Astrocyte of the cerebellum (primary cell): ENCODE data around the gene KLHL3.
"Not testable (repeated sequence)": the region's sequence is repeated elsewhere in the genome, so short reads cannot be mapped to it uniquely, and the experiment has no call there.

Experiments used
- DNase-seq: peaks from one replicate; pipeline ENCODE4 v3.0.0-alpha.2; 2011; ENCODE audit warnings: low read depth
- H3K4me3 ChIP-seq: 2 replicates; pipeline ENCODE4 v1.5.1; 2011; ENCODE audit warnings: mild to moderate bottlenecking, low read depth, low read length, moderate library complexity
- in situ Hi-C: cut with HindIII; loops from 2 replicates; pipeline ENCODE4 v1.10.0; 2017; ENCODE audit warnings: low sequenced_read_pairs
- TF ChIP-seq, protein P1 (sequence below): IDR thresholded peaks from 2 replicates; pipeline ENCODE4 v1.5.1; 2012; ENCODE audit warnings: low read length, low read depth, moderate library complexity, mild to moderate bottlenecking; ENCODE audit errors: missing control alignments

KLHL3 gene

DNA sequence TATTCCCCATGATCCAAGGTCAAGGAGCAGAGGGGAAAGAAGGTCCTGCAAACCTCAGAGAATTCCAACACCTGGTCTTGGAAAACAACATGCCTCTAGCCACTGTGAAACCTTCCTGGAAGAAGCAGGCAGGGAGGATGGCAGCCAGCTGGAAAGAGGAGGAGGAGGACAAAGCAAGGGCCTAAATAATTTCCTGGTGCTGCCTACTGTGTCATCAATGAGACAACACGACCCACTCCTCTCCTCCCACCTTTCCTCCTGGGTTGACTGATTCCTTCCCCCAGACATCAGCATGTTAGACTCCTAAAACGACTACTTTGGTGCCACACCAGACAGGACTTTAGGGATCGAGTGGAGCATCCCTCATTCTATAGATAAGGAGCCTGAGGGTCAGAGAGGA is 78.8 kb downstream of the KLHL3 start:
- TF ChIP-seq, protein P1, sequence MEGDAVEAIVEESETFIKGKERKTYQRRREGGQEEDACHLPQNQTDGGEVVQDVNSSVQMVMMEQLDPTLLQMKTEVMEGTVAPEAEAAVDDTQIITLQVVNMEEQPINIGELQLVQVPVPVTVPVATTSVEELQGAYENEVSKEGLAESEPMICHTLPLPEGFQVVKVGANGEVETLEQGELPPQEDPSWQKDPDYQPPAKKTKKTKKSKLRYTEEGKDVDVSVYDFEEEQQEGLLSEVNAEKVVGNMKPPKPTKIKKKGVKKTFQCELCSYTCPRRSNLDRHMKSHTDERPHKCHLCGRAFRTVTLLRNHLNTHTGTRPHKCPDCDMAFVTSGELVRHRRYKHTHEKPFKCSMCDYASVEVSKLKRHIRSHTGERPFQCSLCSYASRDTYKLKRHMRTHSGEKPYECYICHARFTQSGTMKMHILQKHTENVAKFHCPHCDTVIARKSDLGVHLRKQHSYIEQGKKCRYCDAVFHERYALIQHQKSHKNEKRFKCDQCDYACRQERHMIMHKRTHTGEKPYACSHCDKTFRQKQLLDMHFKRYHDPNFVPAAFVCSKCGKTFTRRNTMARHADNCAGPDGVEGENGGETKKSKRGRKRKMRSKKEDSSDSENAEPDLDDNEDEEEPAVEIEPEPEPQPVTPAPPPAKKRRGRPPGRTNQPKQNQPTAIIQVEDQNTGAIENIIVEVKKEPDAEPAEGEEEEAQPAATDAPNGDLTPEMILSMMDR, result no peak
- in situ Hi-C loops, result no loop called here
- DNase-seq, result no peak
- H3K4me3 ChIP-seq, result no peak overlapping the region

DNA sequence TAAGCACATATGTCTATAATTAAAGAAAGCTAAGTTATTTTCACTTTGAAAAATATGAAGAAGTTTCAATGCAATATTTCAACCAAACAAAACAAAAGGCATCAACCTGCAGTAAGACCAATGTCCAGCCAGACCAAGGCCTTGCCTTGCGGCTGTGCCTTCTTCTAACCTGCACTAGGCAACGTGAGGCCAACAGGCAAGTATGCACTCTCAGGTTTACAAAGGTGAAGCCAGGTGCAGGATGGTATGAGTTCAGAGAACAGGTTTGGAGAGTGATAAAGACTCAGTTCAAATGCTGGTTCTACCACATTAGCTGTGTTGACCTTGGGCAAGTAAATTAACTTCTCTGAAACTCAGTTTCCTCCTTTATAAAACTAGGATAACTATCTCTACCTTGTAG is 79.3 kb downstream of the KLHL3 start:
- H3K4me3 ChIP-seq, result no peak overlapping the region
- TF ChIP-seq, protein P1, result no peak
- in situ Hi-C loops, result no loop called here

DNA sequence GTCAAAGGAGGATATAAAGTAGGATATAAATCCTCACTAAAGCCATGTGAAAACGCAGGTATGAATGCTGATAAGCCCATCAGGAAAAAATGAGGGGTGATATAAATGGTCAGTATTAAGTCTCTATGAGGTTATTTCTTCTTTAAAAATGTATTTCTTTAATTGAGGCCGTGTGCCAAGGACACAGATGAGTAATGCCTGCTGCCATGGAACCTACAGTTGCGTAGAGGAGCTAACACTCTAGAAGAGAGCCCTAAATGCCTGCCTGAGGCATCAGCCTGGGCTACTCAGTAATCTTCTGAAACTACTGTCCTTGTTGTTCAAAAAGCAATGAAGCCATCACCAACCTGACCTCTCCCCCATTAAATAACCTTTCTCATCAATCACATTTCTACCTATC is 84.9 kb downstream of the KLHL3 start:
- TF ChIP-seq, protein P1, result no peak
- no peak for DNase-seq
- H3K4me3 ChIP-seq, result no peak overlapping the region
- in situ Hi-C loops, result no loop called here

More for the DNA sequence above, 79.3 kb downstream of the KLHL3 start:
- DNase-seq, result no peak

DNA sequence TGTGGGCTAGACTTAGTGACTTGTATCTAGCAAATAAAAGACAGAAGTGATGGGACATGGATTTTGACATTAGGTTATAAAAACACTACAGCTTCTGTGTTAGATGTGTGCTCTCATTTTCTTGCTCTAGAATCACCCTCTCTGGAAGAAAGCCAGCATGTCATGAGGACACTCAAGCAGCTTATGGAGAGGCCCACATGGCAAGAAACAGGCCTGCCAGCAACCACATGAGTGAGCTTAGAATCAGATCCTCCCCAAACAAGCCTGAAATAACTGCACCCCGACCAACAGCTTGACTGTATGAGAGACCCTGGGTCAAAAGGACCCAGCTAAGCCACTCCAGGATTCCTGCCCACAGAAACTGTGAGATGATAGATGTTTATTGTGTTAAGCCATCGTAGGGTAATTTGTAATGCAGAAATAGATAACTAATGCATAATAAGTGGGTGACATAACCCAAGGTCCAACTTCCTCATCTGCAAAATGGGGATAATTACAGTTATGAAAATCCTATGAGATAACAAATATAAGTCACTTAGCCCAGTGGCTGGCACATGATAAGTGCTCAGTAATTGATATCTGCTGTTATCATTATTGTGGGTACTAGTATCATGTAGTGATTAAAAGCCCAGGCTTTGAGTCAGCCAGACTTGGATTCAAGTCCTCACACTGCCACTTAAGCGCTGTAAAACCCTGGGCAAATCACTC is 86.5 kb downstream of the KLHL3 start:
- in situ Hi-C loops, result no loop called here
- TF ChIP-seq, protein P1, result no peak
- no peak overlapping the region for H3K4me3 ChIP-seq
- DNase-seq, result no peak

DNA sequence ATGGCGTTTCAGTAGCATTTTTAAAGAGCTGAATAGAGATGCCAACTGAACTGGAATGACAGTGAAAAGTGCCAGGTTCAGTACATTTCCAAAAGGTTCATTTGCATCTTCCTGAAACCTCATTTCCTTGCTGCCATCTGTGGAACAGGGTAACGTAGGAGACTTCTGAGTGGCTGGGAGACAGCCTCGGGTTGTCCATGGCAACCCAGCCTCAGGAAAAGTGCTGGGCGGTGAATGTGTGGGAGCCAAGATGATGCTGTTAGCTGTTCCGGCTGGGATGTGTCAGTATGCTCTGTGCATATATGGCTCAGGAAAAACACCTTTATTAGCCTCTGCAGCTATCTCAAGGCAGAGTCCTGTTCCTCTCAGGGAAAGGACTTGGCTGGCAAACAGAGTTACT is 87.5 kb downstream of the KLHL3 start:
- H3K4me3 ChIP-seq, result no peak overlapping the region
- DNase-seq, result no peak
- in situ Hi-C loops, result no loop called here
- TF ChIP-seq, protein P1, result no peak

DNA sequence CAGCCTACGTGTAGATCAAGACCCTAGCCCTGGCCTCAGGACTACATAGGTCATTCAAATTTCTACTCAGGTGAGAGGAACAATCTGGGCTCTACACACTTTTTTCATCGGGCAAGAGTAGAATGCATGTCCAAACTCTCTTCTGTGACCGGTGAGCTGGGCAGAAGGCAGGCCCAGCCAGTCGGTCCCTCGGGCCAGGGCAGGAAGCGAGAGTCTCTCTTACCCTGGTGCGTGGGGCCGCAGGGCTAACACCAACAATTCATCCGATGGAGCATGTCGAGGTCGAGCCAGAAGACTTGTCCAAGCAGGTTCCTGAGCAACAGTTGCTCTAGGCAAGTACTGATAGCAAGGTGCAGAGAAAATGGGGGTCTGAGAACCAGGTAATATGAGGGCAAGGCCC is 88.5 kb downstream of the KLHL3 start:
- H3K4me3 ChIP-seq, result no peak overlapping the region
- TF ChIP-seq, protein P1, result no peak
- in situ Hi-C loops, result no loop called here
- DNase-seq, result no peak

DNA sequence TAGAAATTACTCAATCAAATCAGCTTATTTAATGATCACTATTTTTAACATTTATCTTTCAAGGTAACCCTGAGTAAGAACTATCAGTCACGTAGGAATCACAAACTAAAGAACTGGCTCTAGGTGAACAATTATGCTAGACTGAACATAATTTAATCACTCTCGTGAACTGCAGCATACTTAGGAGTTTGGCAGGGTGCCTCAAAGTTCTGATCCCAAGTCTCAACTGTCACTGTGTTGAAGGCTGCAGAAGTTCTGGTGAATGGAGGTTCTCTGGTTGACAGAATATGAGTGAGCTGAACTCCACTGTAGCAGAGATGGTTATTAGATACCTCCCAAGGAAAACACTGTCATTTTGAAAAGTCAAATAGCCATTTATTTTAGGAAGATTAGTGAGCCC is 89.1 kb downstream of the KLHL3 start:
- in situ Hi-C loops, result no loop called here
- no peak overlapping the region for H3K4me3 ChIP-seq
- TF ChIP-seq, protein P1, result no peak
- DNase-seq, result no peak

DNA sequence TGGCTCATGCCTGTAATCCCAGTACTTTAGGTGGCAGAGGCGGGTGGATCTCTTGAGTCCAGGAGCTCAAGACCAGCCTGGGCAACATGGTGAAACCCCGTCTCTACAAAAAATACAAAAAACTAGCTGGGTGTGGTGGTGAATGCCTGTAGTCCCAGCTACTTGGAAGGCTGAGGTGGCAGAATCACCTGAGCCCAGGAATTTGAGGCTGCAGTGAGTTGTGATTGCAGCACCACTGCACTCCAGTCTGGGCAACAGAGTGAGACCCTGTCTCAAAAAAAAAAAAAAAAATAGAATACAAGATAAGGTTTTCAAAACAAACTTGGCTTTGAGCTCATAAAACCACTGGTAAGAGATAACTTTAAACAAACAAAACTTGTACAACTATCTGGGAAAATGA is 92.8 kb downstream of the KLHL3 start:
- H3K4me3 ChIP-seq, DNase-seq, in situ Hi-C loops: not testable (repeated sequence)
